ENCODE results near the gene DUSP10.

DUSP10 gene

GRCh38 chr1:221693087-221693486 lies 48.8 kb downstream of the DUSP10 start:
- DNase-seq (ENCODE audit: low spot score), result no peak

DNA sequence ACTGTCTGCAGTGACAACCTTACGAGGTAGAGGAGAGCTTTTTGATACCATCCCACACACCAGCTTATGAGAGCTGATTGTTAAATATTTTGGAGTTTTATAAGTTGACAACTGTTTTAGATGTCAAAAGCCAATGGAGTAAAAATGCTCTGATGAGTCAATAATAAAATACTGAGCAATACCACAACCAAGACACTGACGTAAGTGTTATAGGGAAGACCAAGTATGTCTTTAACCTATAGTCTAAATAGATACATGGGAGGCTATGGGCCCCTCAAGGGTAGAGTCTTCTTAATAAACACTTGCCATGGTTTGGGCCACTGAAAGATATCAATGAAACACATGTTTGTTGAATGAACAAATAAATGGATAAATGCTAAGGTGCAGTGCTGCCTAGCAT lies 49.2 kb downstream of the DUSP10 start:
- DNase-seq (ENCODE audit: low spot score), result no peak

DNA sequence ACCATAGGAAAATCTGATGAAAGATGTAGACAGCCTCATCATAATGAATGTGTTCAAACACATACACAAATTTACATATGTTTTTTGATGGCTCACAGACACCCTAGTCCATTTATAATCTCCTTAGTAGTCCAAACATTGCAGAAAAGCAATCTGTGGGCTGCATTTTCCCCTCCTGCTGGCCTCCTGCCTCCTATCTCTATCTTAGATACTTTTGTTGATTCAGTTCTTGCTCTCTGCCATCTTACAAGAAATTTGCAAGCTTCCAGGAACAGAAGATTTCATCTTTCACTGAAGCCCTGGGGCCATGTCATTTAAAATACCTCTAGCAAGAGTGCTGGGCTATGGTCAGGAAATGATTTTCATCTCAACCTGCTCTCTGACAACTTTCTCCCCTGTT lies 50.6 kb downstream of the DUSP10 start:
- DNase-seq (ENCODE audit: low spot score), result no peak

DNA sequence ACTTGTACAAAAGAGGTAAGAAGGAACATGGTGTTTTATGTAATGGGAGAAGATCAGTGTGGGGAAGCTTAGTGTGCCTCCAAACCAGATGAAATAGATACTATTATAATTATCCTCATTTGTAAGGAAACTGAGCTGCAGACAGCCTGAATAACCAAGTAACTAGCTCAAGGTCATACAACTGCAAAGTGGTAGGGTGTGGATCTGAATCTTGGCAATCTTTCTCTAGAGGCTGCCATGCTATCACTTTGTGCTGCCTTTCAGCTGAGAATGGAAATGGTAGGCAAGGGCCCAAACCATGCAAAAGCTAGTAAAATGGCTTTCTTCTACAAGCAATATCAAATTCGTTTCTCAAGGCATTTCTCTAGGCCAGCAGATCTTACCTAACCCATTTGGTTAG lies 51.0 kb downstream of the DUSP10 start:
- no peak for DNase-seq (ENCODE audit: low spot score)

DNA sequence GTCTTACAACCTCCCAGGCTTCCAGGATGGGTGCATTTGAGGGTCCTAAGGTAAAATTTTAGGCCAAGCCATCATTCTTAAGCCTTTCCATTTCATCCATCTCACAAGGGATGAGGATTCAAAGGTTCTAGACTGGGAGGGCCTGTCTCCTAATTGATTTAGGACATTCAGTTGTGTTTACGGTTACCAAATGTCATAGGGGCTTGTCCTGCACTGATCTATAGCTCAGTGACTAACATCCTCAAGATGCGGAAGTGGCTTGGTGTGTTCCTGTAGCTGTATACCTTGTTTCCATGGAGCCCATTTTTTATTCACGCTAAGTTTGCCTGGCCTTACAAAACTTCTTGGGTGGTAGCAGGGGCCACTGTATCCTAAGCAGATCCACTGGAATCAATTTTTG lies 52.8 kb downstream of the DUSP10 start:
- DNase-seq (ENCODE audit: low spot score), result no peak

- no peak for DNase-seq (ENCODE audit: low spot score)
These were observed 53.4 kb downstream of the DUSP10 start for GRCh38 chr1:221688488-221688843.

- no peak for DNase-seq (ENCODE audit: low spot score)
These were observed 53.9 kb downstream of the DUSP10 start for GRCh38 chr1:221687836-221688487.

GRCh38 chr1:221683681-221684080 lies 58.2 kb downstream of the DUSP10 start:
- DNase-seq (ENCODE audit: low spot score), result no peak

DNA sequence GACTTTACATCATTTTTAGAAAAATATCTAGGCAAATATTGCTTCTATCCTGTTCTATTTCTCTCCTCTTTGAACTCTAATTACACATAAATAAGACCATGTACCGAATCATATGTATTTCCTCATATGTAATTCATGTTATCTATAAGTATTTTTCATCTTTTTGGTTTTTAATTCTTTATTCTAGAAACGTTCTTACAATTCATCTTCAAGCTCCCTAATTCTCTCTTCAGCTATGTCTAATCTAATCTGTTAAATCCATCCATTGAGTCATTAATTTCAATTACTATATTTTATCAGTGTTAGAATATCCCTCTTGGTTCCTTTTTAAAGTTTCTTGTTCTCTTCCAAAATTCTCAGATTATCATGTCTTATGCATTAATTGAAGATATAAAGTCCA lies 61.8 kb downstream of the DUSP10 start:
- DNase-seq (ENCODE audit: low spot score), result no peak

DNA sequence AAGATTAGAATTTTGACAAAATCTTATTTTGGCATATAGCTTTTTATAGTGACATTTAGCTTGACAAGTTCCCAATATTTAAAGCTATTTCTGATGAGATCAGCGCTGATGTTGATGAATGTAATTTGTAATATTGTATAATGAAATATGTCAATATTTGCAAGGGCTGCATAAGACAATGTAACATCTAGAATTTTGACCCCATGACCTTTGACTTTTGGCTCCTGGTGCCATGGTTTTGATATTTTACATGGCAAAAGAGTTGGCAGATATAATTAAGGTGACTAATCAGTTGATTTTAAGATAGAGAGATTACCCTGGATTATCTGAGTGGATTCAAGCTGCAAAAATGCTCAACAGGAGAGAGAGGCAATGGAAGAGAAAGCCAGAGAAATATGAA lies 63.9 kb downstream of the DUSP10 start:
- DNase-seq (ENCODE audit: low spot score), result no peak

DNA sequence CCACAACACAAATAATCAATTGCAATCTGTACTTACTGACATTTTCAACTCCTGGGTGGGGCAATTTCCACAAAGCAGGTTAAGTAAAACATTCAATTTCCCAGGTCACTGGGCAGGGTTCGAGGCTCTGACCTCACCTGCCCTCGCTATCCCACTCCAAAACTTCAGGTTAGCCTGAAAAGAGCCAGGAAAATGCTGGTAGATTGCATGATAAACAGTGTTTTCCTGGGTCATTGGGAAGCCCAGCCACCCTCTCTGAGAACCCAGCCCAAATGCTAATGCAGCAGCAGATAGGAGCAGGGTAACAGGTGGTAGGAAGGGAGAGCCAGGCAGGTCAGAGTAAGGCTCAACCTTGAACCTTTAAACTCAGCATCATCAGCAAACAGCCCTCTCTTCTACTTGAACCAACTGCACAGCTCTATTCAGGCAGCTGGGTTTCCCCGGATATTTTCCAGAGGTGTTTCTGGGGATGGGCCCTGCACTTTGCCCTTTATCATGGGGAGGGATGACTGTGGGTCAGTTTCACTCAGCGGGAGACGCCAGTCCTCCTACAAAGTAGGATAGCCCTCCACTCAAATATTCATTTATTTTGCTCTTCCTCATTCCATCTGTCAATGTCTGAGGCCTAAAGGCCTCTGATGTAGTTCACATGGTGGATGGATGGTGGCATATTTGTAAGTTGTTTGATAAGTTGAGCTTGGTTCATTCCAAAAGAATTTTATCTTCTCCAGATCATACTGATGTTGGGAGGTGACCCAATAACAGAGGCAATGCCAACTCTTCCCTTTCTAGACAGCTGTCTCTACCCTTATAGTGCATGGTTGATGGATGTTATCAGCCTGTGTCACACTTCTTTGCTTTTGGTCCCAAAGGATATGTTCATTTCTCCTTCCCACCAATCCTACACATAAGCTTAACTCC lies 65.7 kb downstream of the DUSP10 start:
- no peak for DNase-seq (ENCODE audit: low spot score)

DNA sequence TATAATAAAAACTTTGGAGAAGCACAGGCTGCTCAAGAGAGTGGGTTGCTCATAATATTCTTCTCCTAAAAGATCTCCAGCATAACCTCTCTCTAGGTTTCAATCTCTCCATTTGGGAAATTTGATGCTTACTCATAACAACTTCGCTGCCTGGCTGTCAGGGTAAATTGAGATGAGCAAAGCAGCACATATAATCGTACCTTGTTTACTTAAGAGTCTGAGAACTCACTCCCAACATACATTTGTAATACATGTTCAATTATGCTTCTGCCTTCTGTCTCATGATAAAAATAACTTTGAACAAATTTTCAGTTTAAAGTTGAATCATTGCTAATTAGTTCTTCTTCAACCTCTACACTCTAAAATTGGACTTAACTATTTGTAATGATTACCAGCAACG lies 68.9 kb downstream of the DUSP10 start:
- no peak for DNase-seq (ENCODE audit: low spot score)

GRCh38 chr1:221672239-221672645 lies 69.6 kb downstream of the DUSP10 start:
- no peak for DNase-seq (ENCODE audit: low spot score)

GRCh38 chr1:221670081-221670480 lies 71.8 kb downstream of the DUSP10 start:
- DNase-seq (ENCODE audit: low spot score), result no peak

GRCh38 chr1:221669441-221669840 lies 72.4 kb downstream of the DUSP10 start:
- no peak for DNase-seq (ENCODE audit: low spot score)

- DNase-seq (ENCODE audit: low spot score), result no peak
These were observed 74.4 kb downstream of the DUSP10 start for GRCh38 chr1:221667504-221667903.

GRCh38 chr1:221664253-221664652 lies 77.6 kb downstream of the DUSP10 start:
- DNase-seq (ENCODE audit: low spot score), result no peak

GRCh38 chr1:221663321-221663720 lies 78.6 kb downstream of the DUSP10 start:
- DNase-seq (ENCODE audit: low spot score), result no peak

DNA sequence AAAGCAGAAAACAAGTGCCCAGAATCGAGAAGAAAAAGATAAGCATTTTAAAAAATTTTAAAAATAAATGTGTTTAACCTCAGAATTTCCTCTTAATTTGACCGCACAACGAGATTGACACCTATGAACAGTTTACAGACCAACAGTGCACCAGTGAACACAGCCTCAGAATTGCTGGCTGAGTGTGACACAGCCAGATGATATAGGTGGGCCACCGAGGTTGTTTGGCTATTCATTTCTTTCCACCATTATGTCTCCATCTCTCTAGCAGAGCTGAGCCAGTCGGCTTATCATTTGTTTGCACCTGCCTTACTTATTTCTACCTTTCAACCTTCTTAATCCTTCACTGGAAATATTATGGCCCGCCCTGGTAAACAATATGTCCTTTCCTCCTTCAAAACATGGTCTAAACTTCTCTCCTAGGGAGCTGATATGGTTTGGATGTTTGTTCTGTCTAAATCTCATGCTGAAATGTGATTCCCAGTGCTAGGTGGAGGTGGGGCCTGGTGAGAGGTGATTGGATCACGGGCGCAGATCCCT lies 86.1 kb downstream of the DUSP10 start:
- no peak for DNase-seq (ENCODE audit: low spot score)

Measured in HuH-7 (cell line).